Neural progenitor cell (in vitro differentiated cells): ENCODE measurements around the gene CBLN1.

Experiments
- CTCF ChIP-seq: fragments of 200-600 bp; sonication (generic); IDR thresholded peaks from 2 replicates; pipeline ENCODE4 v1.5.1; 2017; ENCODE audit warnings: antibody characterized with exemption, mild to moderate bottlenecking
- EZH2 ChIP-seq: fragments of 200-600 bp; sonication (generic); IDR thresholded peaks from 2 replicates; pipeline ENCODE4 v1.6.1; 2017; ENCODE audit warnings: antibody characterized with exemption, mild to moderate bottlenecking, moderate library complexity
- EZH2phosphoT487 ChIP-seq: fragments of 200-600 bp; sonication (generic); IDR thresholded peaks from 2 replicates; pipeline ENCODE4 v1.6.1; 2017; ENCODE audit warnings: antibody characterized with exemption

DNA sequence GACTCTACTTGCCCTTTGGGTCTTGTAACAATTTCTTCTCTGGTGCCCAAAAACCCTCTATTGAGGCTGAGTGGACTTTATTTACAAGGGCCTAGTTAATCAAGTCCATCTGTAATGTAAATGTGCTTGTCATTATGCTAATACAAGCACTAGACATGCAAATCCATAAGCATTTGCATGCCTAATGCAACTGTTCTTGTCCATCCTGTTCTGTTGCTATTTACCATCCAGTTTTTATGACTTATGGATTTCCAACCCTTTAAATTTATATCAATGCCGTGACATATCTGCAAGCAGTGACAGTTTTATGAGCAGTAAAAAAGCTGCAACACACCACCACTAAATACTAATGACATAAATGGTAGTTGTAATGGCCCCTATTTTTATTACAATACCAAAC lies 33.4 kb downstream of the CBLN1 start:
- TF ChIP-seq CTCF (no peak), EZH2 (no peak), EZH2phosphoT487 (no peak)
